Neural cell (in vitro differentiated cells): ENCODE measurements around the gene ODAD4.

ENCODE experiments used
- EZH2 ChIP-seq: fragments of 200-600, 300-800 bp; shearing (Covaris generic), sonication (generic); IDR thresholded peaks from 2 replicates; pipeline ENCODE4 v1.6.1; 2014; ENCODE audit warnings: antibody characterized with exemption, low read length, borderline replicate concordance, mild to moderate bottlenecking; ENCODE audit not compliant: insufficient read depth, poor library complexity, severe bottlenecking
- POLR2AphosphoS5 ChIP-seq: IDR thresholded peaks from 2 replicates; pipeline ENCODE4 v1.6.1; 2012
- TF ChIP-seq, protein P1 (sequence below): fragments of 450-650 bp; IDR thresholded peaks from 2 replicates; pipeline ENCODE4 v1.5.1; 2014; ENCODE audit warnings: antibody characterized with exemption, mild to moderate bottlenecking, moderate library complexity; ENCODE audit not compliant: poor library complexity, severe bottlenecking

DNA sequence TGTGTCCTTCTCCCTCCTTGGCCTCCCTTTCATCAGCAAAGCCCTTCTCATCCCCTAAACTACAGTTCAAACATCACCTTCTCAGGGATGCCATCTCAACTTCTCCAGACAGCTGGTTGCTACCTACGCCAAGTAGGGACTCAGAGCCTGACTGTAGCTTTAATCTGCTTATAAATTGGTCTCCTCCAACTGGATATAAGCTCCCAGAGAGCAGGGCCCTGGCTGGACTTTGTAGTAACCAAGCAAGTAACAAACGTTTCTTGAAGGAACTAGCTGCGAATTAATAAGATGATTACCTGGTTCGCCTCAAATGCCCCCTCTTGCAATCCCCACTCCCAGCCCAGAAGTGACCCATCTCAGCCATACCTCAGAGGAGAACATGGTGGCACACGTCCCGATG is 47.7 kb upstream of the ODAD4 start:
- TF ChIP-seq EZH2 (no peak), POLR2AphosphoS5 (no peak)
- TF ChIP-seq, protein P1, sequence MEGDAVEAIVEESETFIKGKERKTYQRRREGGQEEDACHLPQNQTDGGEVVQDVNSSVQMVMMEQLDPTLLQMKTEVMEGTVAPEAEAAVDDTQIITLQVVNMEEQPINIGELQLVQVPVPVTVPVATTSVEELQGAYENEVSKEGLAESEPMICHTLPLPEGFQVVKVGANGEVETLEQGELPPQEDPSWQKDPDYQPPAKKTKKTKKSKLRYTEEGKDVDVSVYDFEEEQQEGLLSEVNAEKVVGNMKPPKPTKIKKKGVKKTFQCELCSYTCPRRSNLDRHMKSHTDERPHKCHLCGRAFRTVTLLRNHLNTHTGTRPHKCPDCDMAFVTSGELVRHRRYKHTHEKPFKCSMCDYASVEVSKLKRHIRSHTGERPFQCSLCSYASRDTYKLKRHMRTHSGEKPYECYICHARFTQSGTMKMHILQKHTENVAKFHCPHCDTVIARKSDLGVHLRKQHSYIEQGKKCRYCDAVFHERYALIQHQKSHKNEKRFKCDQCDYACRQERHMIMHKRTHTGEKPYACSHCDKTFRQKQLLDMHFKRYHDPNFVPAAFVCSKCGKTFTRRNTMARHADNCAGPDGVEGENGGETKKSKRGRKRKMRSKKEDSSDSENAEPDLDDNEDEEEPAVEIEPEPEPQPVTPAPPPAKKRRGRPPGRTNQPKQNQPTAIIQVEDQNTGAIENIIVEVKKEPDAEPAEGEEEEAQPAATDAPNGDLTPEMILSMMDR, result no peak
